ENCODE measurements around the gene MFSD6. TPM values are rescaled to one million over a fixed set of nuclear protein-coding genes. Genes with fewer than 3 reads are reported as not detected.
A peak's percentile ranks its signal among the peaks of the same experiment; 100 is the strongest.

Gene MFSD6
- total RNA-seq, 1 donor from 2014 or later, result 0.37 TPM

DNA sequence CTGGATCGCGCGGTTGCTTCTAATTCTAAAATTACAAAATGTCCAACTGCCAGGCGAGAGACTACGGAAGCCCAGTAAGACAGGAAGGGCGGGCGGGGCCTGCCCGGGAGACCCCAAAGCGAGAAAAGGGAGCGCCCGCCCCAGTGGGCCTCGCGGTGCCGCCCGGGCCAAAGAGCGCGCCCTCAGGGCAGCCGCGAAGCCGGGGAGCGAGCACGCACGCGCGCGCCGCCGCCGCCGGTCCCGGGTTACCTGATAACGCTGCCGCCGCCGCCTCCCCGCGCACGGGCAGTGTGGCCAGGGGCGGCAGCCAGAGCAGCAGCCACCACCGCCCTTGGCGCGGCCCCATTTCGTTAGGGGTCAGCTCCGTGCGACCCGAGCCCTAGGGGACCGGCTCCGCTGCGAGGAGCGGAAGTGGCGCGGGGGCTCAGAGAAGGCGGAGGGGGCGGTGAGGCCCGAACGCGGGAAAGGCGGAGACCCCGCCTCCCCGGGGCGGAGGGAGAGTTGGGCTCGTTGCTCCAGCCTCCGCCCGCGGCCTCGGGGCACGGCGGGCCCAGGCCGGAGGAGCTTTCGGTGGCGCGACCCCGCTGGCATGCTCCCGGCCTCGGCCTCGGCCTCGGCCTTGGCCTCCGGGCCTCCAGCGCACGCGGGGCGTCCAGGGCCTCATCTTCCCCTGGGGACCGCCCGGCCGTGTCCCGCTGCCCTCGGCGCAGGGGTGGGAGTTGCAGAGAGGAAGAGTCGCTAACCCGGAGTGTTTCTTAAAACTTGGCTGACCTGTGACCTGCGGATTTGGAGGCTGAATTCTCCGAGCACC lies 126.4 kb downstream of the MFSD6 start, which contains the start of gene NEMP2:
NEMP2 (minus strand) TSS at position 413 of the 811 bp plus-strand sequence; CDS start at position 346, 67 bp downstream.
- no peaks in the 10 kb centered on the region for H3K79me2 ChIP-seq (ENCODE audit: low read depth)
- no peak within 1 kb of the TSS for H3K9ac ChIP-seq
- peaks cover 6% of the 10 kb centered on the region for H3K36me3 ChIP-seq
- peaks cover 10% of the 10 kb centered on the region for H3K9me3 ChIP-seq (ENCODE audit: low read depth)
- H3K36me3 Mint-ChIP-seq, result peaks cover 11% of the 10 kb centered on the region
- H3K4me1 ChIP-seq, result peaks cover 27% of the 10 kb centered on the region
- H3K27me3 Mint-ChIP-seq (ENCODE audit: insufficient read depth, low read depth), result no peaks in the 10 kb centered on the region
- peak within 1 kb of the TSS; percentile 94 for H2AFZ ChIP-seq (replicated peaks)
- H3K4me1 Mint-ChIP-seq, result peaks cover 22% of the 10 kb centered on the region
- H3K4me3 Mint-ChIP-seq, result peak within 1 kb of the TSS; percentile 91
- H3K27ac Mint-ChIP-seq, result peak within 1 kb of the TSS; percentile 98
- H3F3A ChIP-seq (ENCODE audit: low read depth), result peaks cover 42% of the 10 kb centered on the region
- peak within 1 kb of the TSS; percentile 86 for H3K4me2 ChIP-seq
- H3K9me3 Mint-ChIP-seq, result peaks cover 23% of the 10 kb centered on the region
- H3K4me3 ChIP-seq, result peak within 1 kb of the TSS; percentile 62
- peak within 1 kb of the TSS; percentile 86 for H3K27ac ChIP-seq
- no peaks in the 10 kb centered on the region for H4K20me1 ChIP-seq (ENCODE audit: low read depth)
- peak; percentile 94 for DNase-seq (ENCODE audit: low spot score)
- H3K27me3 ChIP-seq, result no peaks in the 10 kb centered on the region
- TF ChIP-seq EZH2phosphoT487 (IDR thresholded peaks at IDR 0.05), result no peak
- TF ChIP-seq, protein P1, sequence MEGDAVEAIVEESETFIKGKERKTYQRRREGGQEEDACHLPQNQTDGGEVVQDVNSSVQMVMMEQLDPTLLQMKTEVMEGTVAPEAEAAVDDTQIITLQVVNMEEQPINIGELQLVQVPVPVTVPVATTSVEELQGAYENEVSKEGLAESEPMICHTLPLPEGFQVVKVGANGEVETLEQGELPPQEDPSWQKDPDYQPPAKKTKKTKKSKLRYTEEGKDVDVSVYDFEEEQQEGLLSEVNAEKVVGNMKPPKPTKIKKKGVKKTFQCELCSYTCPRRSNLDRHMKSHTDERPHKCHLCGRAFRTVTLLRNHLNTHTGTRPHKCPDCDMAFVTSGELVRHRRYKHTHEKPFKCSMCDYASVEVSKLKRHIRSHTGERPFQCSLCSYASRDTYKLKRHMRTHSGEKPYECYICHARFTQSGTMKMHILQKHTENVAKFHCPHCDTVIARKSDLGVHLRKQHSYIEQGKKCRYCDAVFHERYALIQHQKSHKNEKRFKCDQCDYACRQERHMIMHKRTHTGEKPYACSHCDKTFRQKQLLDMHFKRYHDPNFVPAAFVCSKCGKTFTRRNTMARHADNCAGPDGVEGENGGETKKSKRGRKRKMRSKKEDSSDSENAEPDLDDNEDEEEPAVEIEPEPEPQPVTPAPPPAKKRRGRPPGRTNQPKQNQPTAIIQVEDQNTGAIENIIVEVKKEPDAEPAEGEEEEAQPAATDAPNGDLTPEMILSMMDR (IDR thresholded peaks at IDR 0.05), result no peak

DNA sequence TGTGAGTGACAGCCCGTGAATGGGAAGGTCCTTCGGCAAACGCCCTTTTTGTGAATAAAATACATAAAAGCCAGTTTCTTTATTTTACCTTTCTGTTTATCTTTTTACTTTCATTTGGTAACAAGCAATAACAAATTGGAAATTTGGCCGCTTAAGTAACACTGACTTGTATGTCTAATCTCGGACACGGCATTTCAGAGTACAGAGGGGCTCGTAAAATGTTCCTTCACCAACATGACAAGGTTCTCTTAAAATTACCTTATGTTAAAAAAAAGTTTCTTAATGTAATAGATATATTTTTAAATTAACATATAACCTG lies 126.9 kb downstream of the MFSD6 start:
- peak overlapping the region; percentile 94 for H2AFZ ChIP-seq (replicated peaks)
- no peak overlapping the region for H3K27ac ChIP-seq
- no peaks in the 10 kb centered on the region for H3K27me3 Mint-ChIP-seq (ENCODE audit: insufficient read depth, low read depth)
- peak overlapping the region; percentile 62 for H3K4me3 ChIP-seq
- TF ChIP-seq, protein P1 (IDR thresholded peaks at IDR 0.05), result no peak
- TF ChIP-seq EZH2 (IDR thresholded peaks at IDR 0.05) (no peak), EZH2phosphoT487 (IDR thresholded peaks at IDR 0.05) (no peak)
- H3K4me3 Mint-ChIP-seq, result peak overlapping the region; percentile 89
- H4K20me1 ChIP-seq (ENCODE audit: low read depth), result no peaks in the 10 kb centered on the region
- H3K9ac ChIP-seq, result no peak overlapping the region
- peak overlapping the region; percentile 81 for H3K27ac Mint-ChIP-seq
- H3K4me1 ChIP-seq, result peaks cover 27% of the 10 kb centered on the region
- H3K27me3 ChIP-seq, result no peaks in the 10 kb centered on the region
- peaks cover 14% of the 10 kb centered on the region for H3K9me3 ChIP-seq (ENCODE audit: low read depth)
- H3K4me2 ChIP-seq, result peak overlapping the region; percentile 86
- peaks cover 22% of the 10 kb centered on the region for H3K4me1 Mint-ChIP-seq
- H3F3A ChIP-seq (ENCODE audit: low read depth), result peaks cover 42% of the 10 kb centered on the region
- no peak for DNase-seq (ENCODE audit: low spot score)
- no peaks in the 10 kb centered on the region for H3K79me2 ChIP-seq (ENCODE audit: low read depth)
- peaks cover 12% of the 10 kb centered on the region for H3K36me3 Mint-ChIP-seq
- peaks cover 9% of the 10 kb centered on the region for H3K36me3 ChIP-seq
- peaks cover 27% of the 10 kb centered on the region for H3K9me3 Mint-ChIP-seq

DNA sequence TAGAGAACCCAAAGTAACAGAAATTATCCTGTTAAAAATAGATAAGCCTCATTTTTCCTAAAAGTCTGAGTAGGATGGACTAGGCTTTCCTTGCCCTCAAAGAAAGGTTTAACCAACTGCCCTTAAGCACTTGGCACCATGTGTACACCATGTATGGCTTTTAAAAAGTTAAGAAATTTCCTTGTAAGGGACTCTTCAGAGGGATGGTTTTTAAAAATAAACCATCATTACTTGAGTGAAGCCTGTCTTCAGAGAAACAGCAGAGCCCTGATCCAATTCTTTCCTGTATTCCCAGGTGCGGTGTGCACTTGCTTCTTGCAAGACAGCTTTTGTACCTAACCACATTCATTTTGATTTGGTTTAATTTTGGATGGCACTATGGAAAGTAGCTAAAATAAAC lies 127.4 kb downstream of the MFSD6 start:
- no peak for DNase-seq (ENCODE audit: low spot score)
- no peaks in the 10 kb centered on the region for H3K27me3 Mint-ChIP-seq (ENCODE audit: insufficient read depth, low read depth)
- H3K27ac Mint-ChIP-seq, result no peak overlapping the region
- peaks cover 9% of the 10 kb centered on the region for H3K36me3 ChIP-seq
- no peak overlapping the region for H3K9ac ChIP-seq
- no peaks in the 10 kb centered on the region for H4K20me1 ChIP-seq (ENCODE audit: low read depth)
- no peaks in the 10 kb centered on the region for H3K27me3 ChIP-seq
- H3F3A ChIP-seq (ENCODE audit: low read depth), result peaks cover 42% of the 10 kb centered on the region
- TF ChIP-seq, protein P1 (IDR thresholded peaks at IDR 0.05), result no peak
- no peak for TF ChIP-seq EZH2phosphoT487 (IDR thresholded peaks at IDR 0.05)
- no peak for TF ChIP-seq EZH2 (IDR thresholded peaks at IDR 0.05)
- peaks cover 22% of the 10 kb centered on the region for H3K4me1 Mint-ChIP-seq
- H3K4me1 ChIP-seq, result peaks cover 27% of the 10 kb centered on the region
- peaks cover 13% of the 10 kb centered on the region for H3K36me3 Mint-ChIP-seq
- H2AFZ ChIP-seq (replicated peaks), result no peak overlapping the region
- peak overlapping the region; percentile 89 for H3K4me3 Mint-ChIP-seq
- no peak overlapping the region for H3K27ac ChIP-seq
- H3K9me3 Mint-ChIP-seq, result peaks cover 32% of the 10 kb centered on the region
- H3K4me2 ChIP-seq, result peak overlapping the region; percentile 86
- peak overlapping the region; percentile 62 for H3K4me3 ChIP-seq
- H3K79me2 ChIP-seq (ENCODE audit: low read depth), result no peaks in the 10 kb centered on the region
- H3K9me3 ChIP-seq (ENCODE audit: low read depth), result peaks cover 19% of the 10 kb centered on the region
